Activated CD4-positive, CD25-positive, alpha-beta regulatory T cell treated with anti-CD3 and anti-CD28 coated beads, Interleukin-2, amount 50 U/mL, for 24 hours (primary cell): ENCODE data around the gene ETV3L.
A peak's percentile ranks its signal among the peaks of the same experiment; 100 is the strongest.
"Not testable (repeated sequence)": the region's sequence is repeated elsewhere in the genome, so short reads cannot be mapped to it uniquely, and the experiment has no call there.

Experiments used
- ATAC-seq, 2 donors: fragments of 150-1000 bp; cut with Tn5 transposase; one replicate each; pipeline ENCODE4 v1.10.0; 2021; ENCODE audit warnings: mild to moderate bottlenecking in 1 of 2, moderate library complexity in 1 of 2

ETV3L gene

GRCh38 chr1:157069601-157070000 is 30.0 kb downstream of the ETV3L start:
- no peak for ATAC-seq

- ATAC-seq = not testable (repeated sequence)
These were observed 40.4 kb downstream of the ETV3L start for GRCh38 chr1:157059241-157059640.

- no peak for ATAC-seq
These were observed 43.3 kb downstream of the ETV3L start for GRCh38 chr1:157056269-157056668.

GRCh38 chr1:157055729-157056128 is 43.9 kb downstream of the ETV3L start:
- ATAC-seq = peak in 1 of 2 donors; percentile 25

GRCh38 chr1:157050836-157051235 is 48.8 kb downstream of the ETV3L start:
- ATAC-seq = no peak

- ATAC-seq = no peak
These were observed 52.6 kb downstream of the ETV3L start for GRCh38 chr1:157047062-157047410.

DNA sequence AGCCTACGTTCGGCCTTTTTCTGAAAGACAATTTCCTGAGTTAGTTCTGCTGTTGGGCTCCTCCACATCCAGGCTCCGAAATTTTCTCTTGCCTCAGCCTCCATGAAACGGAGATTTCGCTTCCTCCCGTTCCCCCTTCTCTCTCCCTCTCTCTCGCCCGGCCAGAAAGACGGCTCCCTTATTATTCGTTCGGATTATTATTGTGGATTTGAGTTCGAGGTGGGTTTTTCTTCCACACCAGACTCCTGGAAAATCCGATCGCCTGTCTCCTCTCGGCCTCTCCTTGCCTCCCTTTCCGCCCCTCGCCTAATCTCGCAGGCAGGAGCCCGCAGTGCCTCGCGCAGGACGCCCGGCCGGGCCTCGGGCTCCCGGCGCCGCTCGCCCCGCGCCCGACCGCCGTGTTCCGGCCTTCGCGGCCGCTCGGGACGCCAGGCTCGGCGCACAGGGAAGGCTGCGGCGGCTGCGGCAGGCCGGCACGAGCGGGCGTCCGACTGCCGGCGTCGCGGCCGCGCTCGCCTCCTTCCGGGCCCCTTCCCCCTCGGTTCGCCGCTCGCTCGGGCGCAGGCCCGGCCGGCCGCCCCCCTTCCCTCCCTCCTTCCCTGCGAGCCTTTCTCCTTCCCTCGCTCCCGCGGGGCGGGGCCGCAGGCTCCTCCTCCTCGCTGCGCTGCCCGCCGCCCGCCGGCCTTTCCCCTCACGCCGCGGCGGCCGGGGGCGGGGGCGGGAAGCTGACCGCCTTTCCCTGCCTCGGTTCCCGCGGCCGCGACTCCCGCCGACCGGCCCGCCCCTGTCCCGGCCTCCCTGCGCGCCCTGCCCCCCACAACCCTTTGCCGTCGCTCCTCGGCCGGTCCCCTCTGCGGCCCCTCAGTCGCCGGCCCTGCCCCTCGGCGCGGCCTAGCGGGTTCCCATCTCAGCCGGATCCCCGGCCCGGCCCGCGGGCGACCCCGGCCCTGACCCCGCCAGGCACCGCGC is 54.1 kb downstream of the ETV3L start, which contains the start of gene ARHGEF11:
ARHGEF11 (minus strand) TSS at position 493 of the 969 bp plus-strand sequence. CDS start 1,412 bp downstream, outside the sequence.
- peak; percentile 36 to 49 for ATAC-seq

DNA sequence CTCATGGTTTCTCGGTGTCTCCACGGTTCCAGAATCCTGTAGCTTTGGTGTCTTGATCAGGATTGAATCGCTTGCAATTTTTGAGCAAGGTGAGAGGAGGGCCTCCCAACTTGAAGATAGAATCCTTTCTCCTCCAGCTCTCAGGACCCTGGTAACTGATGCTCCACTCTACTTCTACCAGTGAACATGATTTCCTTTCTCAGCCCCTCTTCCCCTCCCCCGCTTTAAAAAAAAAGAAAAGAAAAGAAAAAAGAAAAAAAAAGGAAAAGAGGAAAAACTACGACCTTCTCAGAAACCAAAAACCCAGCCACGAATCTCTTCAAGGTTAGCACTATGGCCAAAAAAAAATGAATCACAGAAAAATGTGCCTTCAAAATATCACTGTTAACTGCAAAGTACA is 55.3 kb downstream of the ETV3L start:
- no peak for ATAC-seq

GRCh38 chr1:157043685-157044084 is 55.9 kb downstream of the ETV3L start:
- no peak for ATAC-seq

- ATAC-seq = no peak
These were observed 56.8 kb downstream of the ETV3L start for GRCh38 chr1:157042846-157043245.
